CD14-positive monocyte (primary cell): Measurements from ENCODE around the gene PLA2G4F. TPM values are rescaled to one million over a fixed set of nuclear protein-coding genes. Genes with fewer than 3 reads are reported as not detected.

ENCODE experiments used
- DNase-seq, 3 donors: peaks; one replicate each; pipeline ENCODE4 v3.0.0-alpha.2; 2011 to 2022
- H2AFZ ChIP-seq: 2 replicates; pipeline ENCODE4 v1.6.0; 2012; ENCODE audit warnings: mild to moderate bottlenecking, low read depth, low read length, inconsistent platforms; ENCODE audit not compliant: insufficient read depth, poor library complexity, severe bottlenecking
- H3K27ac ChIP-seq, 2 donors: 1 replicate in 1 of 2; 2 replicates in 1 of 2; pipeline ENCODE4 v1.5.1; 2012 to 2013; ENCODE audit warnings: low read length in 2 of 2, control low read depth in 1 of 2, inconsistent platforms in 1 of 2, low read depth in 1 of 2, mild to moderate bottlenecking in 1 of 2
- H3K27me3 ChIP-seq, 2 donors: one replicate each; pipeline versions ENCODE4 v1.6.0 to v1.6.1; 2011 to 2013; ENCODE audit warnings: low read length in 2 of 2; ENCODE audit not compliant: control insufficient read depth in 2 of 2, insufficient read depth in 2 of 2
- H3K36me3 ChIP-seq, 2 donors: replicated peaks in 1 of 2; 1 replicate in 1 of 2; 2 replicates in 1 of 2; pipeline versions ENCODE4 v1.5.1 to v1.6.1; 2012 to 2013; ENCODE audit warnings: low read length in 2 of 2, control low read depth in 1 of 2, inconsistent platforms in 1 of 2, mild to moderate bottlenecking in 1 of 2; ENCODE audit not compliant: insufficient read depth in 2 of 2, control insufficient read depth in 1 of 2
- H3K4me1 ChIP-seq, 2 donors: 1 replicate in 1 of 2; 2 replicates in 1 of 2; pipeline versions ENCODE4 v1.5.1 to v1.6.1; 2012 to 2013; ENCODE audit warnings: low read length in 2 of 2, control low read depth in 1 of 2, inconsistent platforms in 1 of 2, mild to moderate bottlenecking in 1 of 2, moderate library complexity in 1 of 2; ENCODE audit not compliant: insufficient read depth in 2 of 2, control insufficient read depth in 1 of 2
- H3K4me2 ChIP-seq: replicated peaks from 2 replicates; pipeline ENCODE3; 2012; ENCODE audit warnings: low read length, moderate library complexity, mild to moderate bottlenecking; ENCODE audit not compliant: poor library complexity, severe bottlenecking; ENCODE audit errors: extremely low read depth
- H3K4me3 ChIP-seq, 3 experiments: fragments of 200-600 bp in 1 of 3; sonication (generic) in 1 of 3; replicated peaks in 1 of 3; 1 replicate in 2 of 3; 2 replicates in 1 of 3; pipeline ENCODE4 v1.5.1; 2011 to 2013; ENCODE audit warnings: low read length in 3 of 3, mild to moderate bottlenecking in 3 of 3, control low read depth in 2 of 3, low read depth in 2 of 3, inconsistent platforms in 1 of 3, moderate library complexity in 1 of 3
- H3K79me2 ChIP-seq: 2 replicates; pipeline ENCODE4 v1.6.0; 2012; ENCODE audit warnings: mild to moderate bottlenecking, control low read depth, inconsistent platforms, low read length, moderate library complexity; ENCODE audit not compliant: insufficient read depth
- H3K9ac ChIP-seq: 2 replicates; pipeline ENCODE4 v1.6.0; 2017; ENCODE audit warnings: low read length, mild to moderate bottlenecking; ENCODE audit not compliant: insufficient read depth, poor library complexity, severe bottlenecking
- H3K9me3 ChIP-seq, 2 donors: replicated peaks in 1 of 2; 1 replicate in 1 of 2; 2 replicates in 1 of 2; pipeline versions ENCODE4 v1.5.1 to v1.6.1; 2012 to 2013; ENCODE audit warnings: low read length in 2 of 2, control low read depth in 1 of 2; ENCODE audit not compliant: control insufficient read depth in 1 of 2, insufficient read depth in 1 of 2
- H4K20me1 ChIP-seq: 2 replicates; pipeline ENCODE4 v1.6.0; 2012; ENCODE audit warnings: mild to moderate bottlenecking, low read length, control low read depth, moderate library complexity; ENCODE audit not compliant: insufficient read depth
- H3K27ac Mint-ChIP-seq, 7 donors: one replicate each; pipeline ENCODE4 v1.8.0; 2020; ENCODE audit warnings: mild to moderate bottlenecking in 7 of 7, mixed read lengths in 7 of 7, moderate library complexity in 6 of 7, inconsistent platforms in 2 of 7
- H3K27me3 Mint-ChIP-seq, 3 donors: one replicate each; pipeline ENCODE4 v1.8.0; 2021 to 2022; ENCODE audit warnings: low read depth in 3 of 3, mild to moderate bottlenecking in 3 of 3, mixed read lengths in 3 of 3, moderate library complexity in 3 of 3, inconsistent platforms in 1 of 3
- H3K36me3 Mint-ChIP-seq, 2 donors: one replicate each; pipeline ENCODE4 v1.8.0; 2020; ENCODE audit warnings: mixed read lengths in 2 of 2, inconsistent platforms in 1 of 2, mild to moderate bottlenecking in 1 of 2
- H3K4me1 Mint-ChIP-seq: one replicate; pipeline ENCODE4 v1.8.0; 2020; ENCODE audit warnings: mild to moderate bottlenecking, mixed read lengths
- H3K4me3 Mint-ChIP-seq, 2 donors: one replicate each; pipeline ENCODE4 v1.8.0; 2020; ENCODE audit warnings: mild to moderate bottlenecking in 2 of 2, mixed read lengths in 2 of 2, moderate library complexity in 1 of 2
- H3K9me3 Mint-ChIP-seq, 7 donors: one replicate each; pipeline ENCODE4 v1.8.0; 2020 to 2022; ENCODE audit warnings: mixed read lengths in 7 of 7, mild to moderate bottlenecking in 6 of 7, moderate library complexity in 6 of 7, inconsistent platforms in 2 of 7
- WGBS: methylation state at CpG from one replicate; pipeline ENCODE4 v1.1.5; 2013; ENCODE audit warnings: missing lambda C conversion rate; ENCODE audit not compliant: insufficient coverage; 5-methylcytosine and 5-hydroxymethylcytosine counted together
- intact Hi-C, 2 donors: fragments of 100-400 bp; cut with micrococcal nuclease; formaldehyde crosslinking; loops; one replicate each; pipeline versions ENCODE4 v1.15.0 to v1.15.1; 2023
- polyA plus RNA-seq, 3 donors: library from polyadenylated mRNA; depleted of rRNA in 1 of 3; unstranded in 2 of 3; stranded (reverse) in 1 of 3; fragments of 300-500 nt in 2 of 3; fragments of >200 nt in 1 of 3; fragmentation: Illumina TruSeq in 2 of 3; gene quantifications; 1 replicate in 2 of 3; 2 replicates in 1 of 3; pipeline ENCODE4 v1.2.3, GENCODE V29; 2012 to 2021
- TF ChIP-seq, protein P1 (sequence below): fragments of 200-600 bp; IDR thresholded peaks from one replicate; pipeline ENCODE4 v1.8.0; 2022; ENCODE audit warnings: antibody characterized with exemption, mild to moderate bottlenecking

The PLA2G4F gene
- polyA plus RNA-seq, 3 donors = not detected

DNA sequence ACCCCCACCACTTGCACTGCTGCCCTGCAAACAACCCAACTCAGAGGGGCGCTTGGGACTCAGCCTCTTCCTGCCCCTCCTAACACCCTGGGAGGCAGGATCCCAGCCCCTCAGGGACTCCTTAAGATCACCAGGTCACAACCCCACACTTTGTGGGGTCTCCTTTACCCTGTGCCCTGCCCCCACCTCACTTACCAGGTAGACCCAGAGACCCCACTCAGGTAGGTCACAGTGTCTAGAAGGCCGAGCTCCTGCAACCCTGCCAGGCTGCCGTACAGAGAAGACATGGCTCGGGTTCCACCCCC is 9.1 kb downstream of the PLA2G4F start:
- H3K27ac ChIP-seq = no peak overlapping the region
- peaks cover 4% of the 10 kb centered on the region for H3K4me1 Mint-ChIP-seq
- H4K20me1 ChIP-seq = no peaks in the 10 kb centered on the region
- H3K4me1 ChIP-seq = no peaks in the 10 kb centered on the region
- H3K27me3 Mint-ChIP-seq = peaks cover 2 to 5% (median 4%) of the 10 kb centered on the region in 3 donors
- no peak for DNase-seq
- H3K4me3 ChIP-seq = no peak overlapping the region
- H3K36me3 Mint-ChIP-seq = no peaks in the 10 kb centered on the region
- H3K9me3 ChIP-seq = no peaks in the 10 kb centered on the region
- intact Hi-C loops = no loop called here
- TF ChIP-seq, protein P1, sequence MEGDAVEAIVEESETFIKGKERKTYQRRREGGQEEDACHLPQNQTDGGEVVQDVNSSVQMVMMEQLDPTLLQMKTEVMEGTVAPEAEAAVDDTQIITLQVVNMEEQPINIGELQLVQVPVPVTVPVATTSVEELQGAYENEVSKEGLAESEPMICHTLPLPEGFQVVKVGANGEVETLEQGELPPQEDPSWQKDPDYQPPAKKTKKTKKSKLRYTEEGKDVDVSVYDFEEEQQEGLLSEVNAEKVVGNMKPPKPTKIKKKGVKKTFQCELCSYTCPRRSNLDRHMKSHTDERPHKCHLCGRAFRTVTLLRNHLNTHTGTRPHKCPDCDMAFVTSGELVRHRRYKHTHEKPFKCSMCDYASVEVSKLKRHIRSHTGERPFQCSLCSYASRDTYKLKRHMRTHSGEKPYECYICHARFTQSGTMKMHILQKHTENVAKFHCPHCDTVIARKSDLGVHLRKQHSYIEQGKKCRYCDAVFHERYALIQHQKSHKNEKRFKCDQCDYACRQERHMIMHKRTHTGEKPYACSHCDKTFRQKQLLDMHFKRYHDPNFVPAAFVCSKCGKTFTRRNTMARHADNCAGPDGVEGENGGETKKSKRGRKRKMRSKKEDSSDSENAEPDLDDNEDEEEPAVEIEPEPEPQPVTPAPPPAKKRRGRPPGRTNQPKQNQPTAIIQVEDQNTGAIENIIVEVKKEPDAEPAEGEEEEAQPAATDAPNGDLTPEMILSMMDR = no peak
- WGBS = 97% methylated on average over 4 of the region's 4 CpGs
- H3K36me3 ChIP-seq = no peaks in the 10 kb centered on the region
- H3K4me3 Mint-ChIP-seq = no peak overlapping the region
- no peak overlapping the region for H3K27ac Mint-ChIP-seq
- no peak overlapping the region for H3K4me2 ChIP-seq
- no peaks in the 10 kb centered on the region for H3K9me3 Mint-ChIP-seq
- H3K27me3 ChIP-seq = no peaks in the 10 kb centered on the region
- no peaks in the 10 kb centered on the region for H3K79me2 ChIP-seq
- no peak overlapping the region for H3K9ac ChIP-seq
- no peak overlapping the region for H2AFZ ChIP-seq

DNA sequence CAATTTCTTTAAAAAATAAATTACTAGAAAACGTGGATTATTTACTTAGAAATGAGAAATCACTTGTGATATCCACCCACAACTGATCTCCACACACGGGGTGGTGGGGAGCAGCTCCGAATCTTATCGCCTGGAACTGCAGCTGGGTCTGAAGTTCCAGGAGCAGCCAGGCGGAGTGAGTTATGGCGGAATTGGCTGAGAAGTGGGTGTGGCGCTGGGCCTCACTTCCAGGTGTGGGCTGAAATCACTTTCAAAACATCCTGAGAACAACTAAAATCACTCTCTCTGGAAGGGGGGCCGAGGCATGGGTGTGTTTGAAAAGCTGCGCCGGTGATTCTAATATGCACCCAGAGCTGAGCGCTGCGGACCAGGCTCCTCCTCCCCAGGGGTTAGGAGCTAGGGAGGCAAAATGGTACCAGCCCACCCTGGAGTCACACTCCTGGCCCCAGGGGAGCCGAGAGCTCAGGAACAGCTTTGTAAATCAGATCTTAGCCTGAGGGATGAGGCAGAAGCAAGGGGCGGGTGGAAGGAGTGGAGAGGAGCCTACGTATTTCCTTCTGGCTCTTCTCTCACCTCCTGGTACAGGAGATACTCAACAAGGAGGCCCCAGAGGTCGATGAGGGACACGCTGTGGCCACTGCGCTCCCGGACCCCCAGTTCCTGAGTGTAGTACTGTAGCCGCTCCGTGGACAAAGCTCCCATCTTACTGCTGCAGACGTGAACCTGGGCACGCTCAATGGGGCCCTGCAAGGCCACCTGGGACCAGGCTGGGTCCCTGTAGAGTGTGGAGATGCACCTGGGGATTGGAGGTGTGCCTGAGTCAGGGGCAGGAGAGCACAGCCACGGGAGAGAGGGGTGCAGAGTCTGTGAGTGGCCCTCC is 9.6 kb downstream of the PLA2G4F start:
- H2AFZ ChIP-seq = no peak overlapping the region
- intact Hi-C loops = no loop called here

More for the DNA sequence above, 9.6 kb downstream of the PLA2G4F start:
- no peaks in the 10 kb centered on the region for H3K79me2 ChIP-seq
- H3K4me1 ChIP-seq = no peaks in the 10 kb centered on the region
- no peak overlapping the region for H3K27ac ChIP-seq
- Mint-ChIP-seq H3K36me3 (no peaks in the 10 kb centered on the region), H3K27me3 (peaks cover 2 to 5% (median 4%) of the 10 kb centered on the region in 3 donors), H3K9me3 (no peaks in the 10 kb centered on the region), H3K4me1 (no peaks in the 10 kb centered on the region), H3K4me3 (no peak overlapping the region), H3K27ac (no peak overlapping the region)
- no peak for DNase-seq
- no peaks in the 10 kb centered on the region for H4K20me1 ChIP-seq
- whole genome bisulfite sequencing = 81% methylated on average over 8 of the region's 24 CpGs
- no peaks in the 10 kb centered on the region for H3K27me3 ChIP-seq
- no peak overlapping the region for H3K9ac ChIP-seq
- no peaks in the 10 kb centered on the region for H3K36me3 ChIP-seq
- no peak overlapping the region for H3K4me3 ChIP-seq
- H3K9me3 ChIP-seq = no peaks in the 10 kb centered on the region
- no peak overlapping the region for H3K4me2 ChIP-seq
- TF ChIP-seq, protein P1 = no peak
